ENCODE results near the gene HOXA1.
"Not testable (repeated sequence)": the region's sequence is repeated elsewhere in the genome, so short reads cannot be mapped to it uniquely, and the experiment has no call there.

HOXA1 gene

DNA sequence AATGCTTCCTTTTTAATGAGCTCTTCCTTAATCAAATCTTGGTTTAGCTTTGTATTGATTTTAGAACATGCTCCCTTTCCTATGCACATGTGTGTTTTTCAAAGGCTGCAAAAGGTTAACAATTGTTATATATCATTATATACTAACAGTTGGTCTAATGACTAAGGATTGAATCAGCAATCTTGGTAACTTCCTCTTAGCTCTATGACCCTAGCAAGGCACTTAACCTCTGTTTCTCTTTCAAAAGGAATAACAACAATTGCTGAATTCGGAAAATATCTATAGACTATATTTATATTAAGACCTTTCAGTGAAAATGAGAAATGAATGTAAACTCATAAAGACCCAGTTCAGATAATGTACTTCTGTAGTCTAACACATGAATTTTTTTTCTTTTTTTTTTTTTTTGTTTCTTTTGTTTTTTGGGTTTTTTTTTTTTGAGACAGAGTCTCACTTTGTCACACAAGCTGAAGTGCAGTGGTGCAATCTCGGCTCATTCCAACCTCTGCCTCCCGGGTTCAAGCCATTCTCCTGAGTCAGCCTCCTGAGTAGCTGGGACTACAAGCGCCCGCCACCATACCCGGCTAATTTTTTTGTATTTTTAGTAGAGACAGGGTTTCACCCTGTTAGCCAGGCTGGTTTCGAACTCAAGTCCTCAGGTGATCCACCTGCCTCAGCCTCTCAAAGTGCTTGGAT is 48.8 kb downstream of the HOXA1 start:
- no peak for DNase-seq (ENCODE audit: low spot score)

DNA sequence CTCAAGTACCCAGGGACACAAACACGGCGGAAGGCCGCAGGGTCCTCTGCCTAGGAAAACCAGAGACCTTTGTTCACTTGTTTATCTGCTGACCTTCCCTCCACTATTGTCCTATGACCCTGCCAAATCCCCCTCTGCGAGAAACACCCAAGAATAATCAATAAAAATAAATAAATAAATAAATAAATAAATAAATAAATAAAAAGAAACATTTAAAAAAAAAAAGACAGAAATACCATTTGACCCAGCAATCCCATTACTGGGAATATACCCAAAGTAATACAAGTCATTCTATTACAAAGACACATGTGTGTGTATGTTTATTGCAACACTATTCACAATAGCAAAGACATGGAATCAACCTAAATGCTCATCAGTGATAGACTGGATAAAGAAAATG is 49.8 kb downstream of the HOXA1 start:
- not testable (repeated sequence) for DNase-seq (ENCODE audit: low spot score)

DNA sequence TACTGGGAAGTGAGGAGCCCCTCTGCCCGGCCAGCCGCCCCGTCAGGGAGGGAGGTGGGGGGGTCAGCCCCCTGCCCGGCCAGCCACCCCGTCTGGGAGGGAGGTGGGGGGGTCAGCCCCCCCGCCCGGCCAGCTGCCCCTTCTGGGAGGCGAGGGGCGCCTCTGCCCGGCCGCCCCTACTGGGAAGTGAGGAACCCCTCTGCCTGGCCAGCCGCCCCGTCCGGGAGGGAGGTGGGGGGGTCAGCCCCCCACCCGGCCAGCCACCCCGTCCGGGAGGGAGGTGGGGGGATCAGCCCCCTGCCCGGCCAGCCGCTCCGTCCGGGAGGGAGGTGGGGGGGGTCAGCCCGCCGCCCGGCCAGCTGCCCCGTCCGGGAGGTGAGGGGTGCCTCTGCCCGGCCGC is 50.7 kb downstream of the HOXA1 start:
- not testable (repeated sequence) for DNase-seq (ENCODE audit: low spot score)
